ENCODE data around the gene ZDHHC13.

DNA sequence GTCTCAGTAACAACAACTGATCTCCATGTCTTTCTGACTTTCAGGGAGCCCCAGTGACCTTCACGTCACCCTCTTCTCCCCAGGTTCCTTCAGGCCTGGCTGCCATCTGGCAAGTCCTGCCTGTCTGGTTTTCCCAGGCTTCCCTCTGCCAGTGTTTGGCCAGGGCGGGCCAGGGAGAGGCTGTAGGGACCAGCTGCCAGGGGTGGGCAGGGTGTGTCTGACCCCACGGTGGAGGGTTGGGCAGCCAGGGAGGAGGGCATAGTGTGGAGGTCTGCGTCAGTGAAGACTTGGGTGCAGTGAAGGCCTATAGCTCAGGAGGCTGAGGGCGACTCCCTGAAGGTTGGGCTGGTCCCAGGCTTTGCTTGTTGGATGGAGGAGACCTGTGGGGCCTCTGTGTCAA lies 44.5 kb upstream of the ZDHHC13 start:
- TF ChIP-seq CTCF (IDR thresholded peaks at IDR 0.05), result no peak
- TF ChIP-seq POLR2AphosphoS5 (IDR thresholded peaks at IDR 0.05), result no peak
- TF ChIP-seq POLR2A (IDR thresholded peaks at IDR 0.05), result no peak
